SK-N-SH (cell line): Measurements from ENCODE around the gene MYH10. TPM values are rescaled to one million over a fixed set of nuclear protein-coding genes. Genes with fewer than 3 reads are reported as not detected.

Experiments used
- CTCF ChIA-PET: fragments of 300-600, 350-600 bp; formaldehyde crosslinking; extraction: SDS; loops from one replicate; lab custom pipeline; 2021; lab: Yijun Ruan, JAX
- POLR2A ChIA-PET: fragments of 350-600 bp; sonication (Branson Sonifier 250); formaldehyde crosslinking; extraction: SDS; loops from one replicate; lab custom pipeline; 2020; ENCODE audit warnings: antibody characterized with exemption, inconsistent platforms; lab: Yijun Ruan, JAX
- DNase-seq: peaks from one replicate; pipeline ENCODE4 v3.0.0; 2012
- H2AFZ ChIP-seq: fragments of 200-600 bp; sonication (generic); 2 replicates; pipeline ENCODE4 v1.8.1; 2016; ENCODE audit warnings: antibody characterized with exemption, mild to moderate bottlenecking, low read depth
- H3F3A ChIP-seq: fragments of 200-600 bp; sonication (generic); replicated peaks from 2 replicates; pipeline ENCODE3; 2016; ENCODE audit warnings: antibody characterized with exemption, mild to moderate bottlenecking; ENCODE audit not compliant: insufficient read depth
- H3K27ac ChIP-seq, 2 experiments: fragments of 200-500 bp in 1 of 2; fragments of 200-600 bp in 1 of 2; sonication (Bioruptor generic) in 1 of 2; sonication (generic), shearing (Covaris generic) in 1 of 2; 2 replicates each; pipeline versions ENCODE4 v1.5.1 to v1.6.1; 2014 to 2016; ENCODE audit warnings: low read depth in 2 of 2, inconsistent platforms in 1 of 2, low read length in 1 of 2, mild to moderate bottlenecking in 1 of 2, mixed read lengths in 1 of 2
- H3K27me3 ChIP-seq: fragments of 200-600 bp; sonication (generic), shearing (Covaris generic); 2 replicates; pipeline ENCODE4 v1.6.1; 2016; ENCODE audit warnings: mixed run types; ENCODE audit not compliant: insufficient read depth
- H3K36me3 ChIP-seq, 2 experiments: fragments of 200-500 bp in 1 of 2; fragments of 200-600 bp in 1 of 2; sonication (Bioruptor generic) in 1 of 2; sonication (generic) in 1 of 2; replicated peaks in 1 of 2; 2 replicates each; pipeline versions ENCODE3 to v1.5.1; 2014 to 2016; ENCODE audit warnings: low read length in 1 of 2, mild to moderate bottlenecking in 1 of 2; ENCODE audit not compliant: insufficient read depth in 2 of 2, control insufficient read depth in 1 of 2
- H3K4me1 ChIP-seq, 2 experiments: fragments of 200-500 bp in 1 of 2; fragments of 200-600 bp in 1 of 2; sonication (Bioruptor generic) in 1 of 2; sonication (generic), shearing (Covaris generic) in 1 of 2; 2 replicates each; pipeline versions ENCODE4 v1.5.1 to v1.6.1; 2014 to 2016; ENCODE audit warnings: low read depth in 1 of 2, low read length in 1 of 2, mixed run types in 1 of 2; ENCODE audit not compliant: insufficient read depth in 2 of 2, control insufficient read depth in 1 of 2
- H3K4me2 ChIP-seq: fragments of 200-600 bp; sonication (generic), shearing (Covaris generic); 2 replicates; pipeline ENCODE4 v1.6.1; 2017; ENCODE audit warnings: mixed run types
- H3K4me3 ChIP-seq, 2 experiments: fragments of 200-500 bp in 1 of 2; fragments of 200-600 bp in 1 of 2; sonication (Bioruptor generic) in 1 of 2; sonication (generic), shearing (Covaris generic) in 1 of 2; 2 replicates each; pipeline versions ENCODE4 v1.5.1 to v1.8.1; 2014 to 2016; ENCODE audit warnings: low read depth in 2 of 2, inconsistent platforms in 1 of 2, low read length in 1 of 2, mild to moderate bottlenecking in 1 of 2, mixed read lengths in 1 of 2, moderate library complexity in 1 of 2
- H3K79me2 ChIP-seq: fragments of 200-600 bp; sonication (generic); 2 replicates; pipeline ENCODE4 v1.8.1; 2017; ENCODE audit warnings: mild to moderate bottlenecking; ENCODE audit not compliant: insufficient read depth
- H3K9ac ChIP-seq: fragments of 200-600 bp; sonication (generic); 2 replicates; pipeline ENCODE4 v1.6.1; 2017; ENCODE audit warnings: mixed run types
- H3K9me2 ChIP-seq: fragments of 200-600 bp; sonication (generic); 2 replicates; pipeline ENCODE4 v1.6.1; 2017; ENCODE audit warnings: mixed run types
- H3K9me3 ChIP-seq: fragments of 200-600 bp; sonication (generic); 2 replicates; pipeline ENCODE4 v1.6.1; 2017; ENCODE audit warnings: mixed run types, mild to moderate bottlenecking, moderate library complexity
- H4K20me1 ChIP-seq: fragments of 200-600 bp; sonication (generic); 2 replicates; pipeline ENCODE4 v1.6.1; 2017; ENCODE audit warnings: mild to moderate bottlenecking, mixed run types; ENCODE audit not compliant: insufficient read depth
- CHD2 ChIP-seq: fragments of 150-350 bp; IDR thresholded peaks from 2 replicates; pipeline ENCODE4 v1.6.1; 2018; ENCODE audit warnings: low read length; ENCODE audit not compliant: partially characterized antibody
- ELF1 ChIP-seq: IDR thresholded peaks from 2 replicates; pipeline ENCODE4 v1.4.0; 2012
- EP300 ChIP-seq, 2 experiments: IDR thresholded peaks; 2 replicates each; pipeline versions ENCODE4 v1.4.0 to v1.6.1; 2012; ENCODE audit warnings: borderline replicate concordance in 1 of 2, low read depth in 1 of 2, low read length in 1 of 2
- EZH2phosphoT487 ChIP-seq: fragments of 200-600 bp; sonication (generic); IDR thresholded peaks from 2 replicates; pipeline ENCODE4 v1.6.1; 2017; ENCODE audit warnings: low read depth, mixed run types, mild to moderate bottlenecking, antibody characterized with exemption, moderate library complexity, borderline replicate concordance
- FOXJ3 ChIP-seq: sonication (generic); formaldehyde crosslinking; IDR thresholded peaks from 2 replicates; pipeline ENCODE4 v1.5.1; 2020; ENCODE audit warnings: mild to moderate bottlenecking, missing genetic modification reagents
- FOXM1 ChIP-seq: IDR thresholded peaks from 2 replicates; pipeline ENCODE4 v1.4.0; 2012; ENCODE audit warnings: low read depth, mild to moderate bottlenecking
- GABPA ChIP-seq: IDR thresholded peaks from 2 replicates; pipeline ENCODE4 v1.4.0; 2012; ENCODE audit warnings: low read depth, mild to moderate bottlenecking
- JUND ChIP-seq: IDR thresholded peaks from 2 replicates; pipeline ENCODE4 v1.4.0; 2012
- MEF2A ChIP-seq: IDR thresholded peaks from 2 replicates; pipeline ENCODE4 v1.4.0; 2012; ENCODE audit warnings: low read depth, borderline replicate concordance
- NFIC ChIP-seq: IDR thresholded peaks from 2 replicates; pipeline ENCODE4 v1.4.0; 2012; ENCODE audit warnings: borderline replicate concordance
- POLR2AphosphoS5 ChIP-seq: IDR thresholded peaks from 2 replicates; pipeline ENCODE4 v1.6.1; 2012; ENCODE audit warnings: low read depth, low read length
- RAD21 ChIP-seq: IDR thresholded peaks from 2 replicates; pipeline ENCODE4 v1.6.1; 2012; ENCODE audit warnings: mild to moderate bottlenecking, low read length
- RCOR1 ChIP-seq: fragments of 150-350 bp; IDR thresholded peaks from 2 replicates; pipeline ENCODE4 v1.6.1; 2017; ENCODE audit warnings: antibody characterized with exemption, low read length
- SMC3 ChIP-seq: IDR thresholded peaks from 2 replicates; pipeline ENCODE4 v1.6.1; 2012; ENCODE audit warnings: low read depth, low read length, improper control_type of control experiment
- TAF1 ChIP-seq: IDR thresholded peaks from 2 replicates; pipeline ENCODE4 v1.6.1; 2012; ENCODE audit warnings: low read depth, mild to moderate bottlenecking, low read length, moderate library complexity, borderline replicate concordance
- TCF12 ChIP-seq: IDR thresholded peaks from 2 replicates; pipeline ENCODE4 v1.4.0; 2012
- TEAD4 ChIP-seq: IDR thresholded peaks from 2 replicates; pipeline ENCODE4 v1.4.0; 2012; ENCODE audit warnings: mild to moderate bottlenecking, borderline replicate concordance; ENCODE audit not compliant: insufficient read depth
- YY1 ChIP-seq: IDR thresholded peaks from 2 replicates; pipeline ENCODE4 v1.4.0; 2012; ENCODE audit warnings: low read depth, mild to moderate bottlenecking
- WGBS: methylation state at CpG from one replicate; pipeline ENCODE4 v1.1.6; 2017; ENCODE audit warnings: low lambda C conversion rate; 5-methylcytosine and 5-hydroxymethylcytosine counted together
- polyA plus RNA-seq, 3 experiments: library from polyadenylated mRNA; depleted of rRNA; stranded (reverse); fragments of >200 nt; gene quantifications; 2 replicates each; pipeline ENCODE4 v1.2.3, GENCODE V29; 2012
- TF ChIP-seq, protein P1 (sequence below): fragments of 200-600 bp; sonication (generic); IDR thresholded peaks from 2 replicates; pipeline ENCODE4 v1.6.1; 2017; ENCODE audit warnings: antibody characterized with exemption, mild to moderate bottlenecking, moderate library complexity
- TF ChIP-seq, protein P2 (sequence below): fragments of 150-350 bp; IDR thresholded peaks from 2 replicates; pipeline ENCODE4 v1.6.1; 2017; ENCODE audit warnings: antibody characterized with exemption, low read length, low read depth, borderline replicate concordance
- TF ChIP-seq, protein P3 (sequence below): fragments of 150-350 bp; IDR thresholded peaks from 2 replicates; pipeline ENCODE4 v1.6.1; 2016; ENCODE audit warnings: mild to moderate bottlenecking, low read depth, low read length
- TF ChIP-seq, protein P4 (sequence below): IDR thresholded peaks from 2 replicates; pipeline ENCODE4 v1.4.0; 2012; ENCODE audit warnings: low read depth, borderline replicate concordance

The MYH10 gene
- polyA plus RNA-seq, 1 of the 3 experiments (the other 2 are of a cell fraction): 64.2 TPM

DNA sequence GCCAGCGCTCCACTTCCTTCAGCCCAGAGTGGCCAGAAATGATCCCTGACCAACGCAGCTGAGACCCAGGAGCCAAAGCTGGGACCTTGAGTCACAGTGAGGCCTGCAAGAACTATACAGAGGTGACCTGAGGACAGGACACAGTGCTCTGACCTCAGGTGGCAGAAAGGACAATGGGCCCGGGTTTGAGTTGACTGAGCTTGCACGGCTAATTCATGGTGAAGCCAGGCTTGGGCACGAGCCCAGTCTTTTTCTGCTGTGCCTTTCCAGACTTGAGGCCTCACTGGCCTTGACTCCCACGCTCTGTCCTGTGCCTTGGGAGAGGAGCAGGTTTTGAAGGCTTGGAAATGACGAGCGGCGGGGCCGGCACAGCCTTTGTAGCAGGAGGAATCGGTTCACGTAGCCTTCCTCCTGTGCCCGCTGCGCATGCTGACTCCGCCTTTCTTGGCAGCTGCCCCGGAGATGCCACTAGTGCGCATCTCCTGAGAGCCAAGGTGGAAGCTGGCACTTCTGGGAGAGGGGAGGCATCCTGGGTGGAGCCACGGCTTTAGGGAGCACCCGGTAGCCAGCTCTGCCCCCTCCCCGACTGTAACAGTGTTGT, 160.0 kb downstream of the MYH10 start (continued):
- TF ChIP-seq, protein P1, sequence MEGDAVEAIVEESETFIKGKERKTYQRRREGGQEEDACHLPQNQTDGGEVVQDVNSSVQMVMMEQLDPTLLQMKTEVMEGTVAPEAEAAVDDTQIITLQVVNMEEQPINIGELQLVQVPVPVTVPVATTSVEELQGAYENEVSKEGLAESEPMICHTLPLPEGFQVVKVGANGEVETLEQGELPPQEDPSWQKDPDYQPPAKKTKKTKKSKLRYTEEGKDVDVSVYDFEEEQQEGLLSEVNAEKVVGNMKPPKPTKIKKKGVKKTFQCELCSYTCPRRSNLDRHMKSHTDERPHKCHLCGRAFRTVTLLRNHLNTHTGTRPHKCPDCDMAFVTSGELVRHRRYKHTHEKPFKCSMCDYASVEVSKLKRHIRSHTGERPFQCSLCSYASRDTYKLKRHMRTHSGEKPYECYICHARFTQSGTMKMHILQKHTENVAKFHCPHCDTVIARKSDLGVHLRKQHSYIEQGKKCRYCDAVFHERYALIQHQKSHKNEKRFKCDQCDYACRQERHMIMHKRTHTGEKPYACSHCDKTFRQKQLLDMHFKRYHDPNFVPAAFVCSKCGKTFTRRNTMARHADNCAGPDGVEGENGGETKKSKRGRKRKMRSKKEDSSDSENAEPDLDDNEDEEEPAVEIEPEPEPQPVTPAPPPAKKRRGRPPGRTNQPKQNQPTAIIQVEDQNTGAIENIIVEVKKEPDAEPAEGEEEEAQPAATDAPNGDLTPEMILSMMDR: no peak
- TF ChIP-seq MEF2A (no peak), POLR2AphosphoS5 (no peak), JUND (no peak)

DNA sequence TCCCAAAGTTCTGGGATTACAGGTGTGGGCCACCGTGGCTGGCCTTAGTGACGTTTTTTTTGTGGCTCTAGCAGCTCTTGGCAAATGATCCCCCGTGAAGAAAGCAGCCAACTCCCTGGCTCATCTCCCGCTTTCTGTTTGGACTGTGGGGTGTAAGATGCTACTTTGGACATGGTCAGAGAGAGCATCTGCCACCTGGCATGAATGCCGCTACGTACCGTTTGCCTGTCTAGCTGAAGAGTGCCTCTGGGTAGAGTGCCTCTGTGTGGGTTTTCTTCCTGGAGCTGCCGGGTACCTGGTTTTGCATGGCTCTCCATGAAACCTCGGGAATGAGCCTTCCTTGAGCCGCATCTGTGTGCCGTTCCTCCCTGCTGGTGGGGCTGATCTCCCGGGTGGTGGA, 160.6 kb downstream of the MYH10 start:
- POLR2A ChIA-PET: interaction anchor here (0.9 kb wide), 1 partner anchor 11 kb away, joined by 3 read pairs; no protein-coding TSS in a partner anchor
- Histone ChIP-seq H3K36me3 (peaks cover 29 to 49% of the 10 kb centered on the region in 2 experiments), H3K4me3 (no peak overlapping the region), H3K27me3 (no peaks in the 10 kb centered on the region), H3K9me3 (no peaks in the 10 kb centered on the region), H3K9ac (no peak overlapping the region), H3K4me1 (no peaks in the 10 kb centered on the region; a peak in 2 of 4 replicates), H3K27ac (no peak overlapping the region), H3K79me2 (peaks cover 19% of the 10 kb centered on the region; the same call in 1 of the 2 replicates), H3F3A (peaks cover 30% of the 10 kb centered on the region), H3K9me2 (no peaks in the 10 kb centered on the region), H3K4me2 (no peak overlapping the region), H2AFZ (no peak overlapping the region), H4K20me1 (peaks cover 26% of the 10 kb centered on the region)
- CTCF ChIA-PET: interaction anchor here (1.0 to 2.9 kb wide), 2 partner anchors 12 to 14 kb away, joined by 3 to 10 read pairs; no protein-coding TSS in a partner anchor
- no peak for DNase-seq
- no peak for TF ChIP-seq EZH2phosphoT487
- TF ChIP-seq, protein P2, sequence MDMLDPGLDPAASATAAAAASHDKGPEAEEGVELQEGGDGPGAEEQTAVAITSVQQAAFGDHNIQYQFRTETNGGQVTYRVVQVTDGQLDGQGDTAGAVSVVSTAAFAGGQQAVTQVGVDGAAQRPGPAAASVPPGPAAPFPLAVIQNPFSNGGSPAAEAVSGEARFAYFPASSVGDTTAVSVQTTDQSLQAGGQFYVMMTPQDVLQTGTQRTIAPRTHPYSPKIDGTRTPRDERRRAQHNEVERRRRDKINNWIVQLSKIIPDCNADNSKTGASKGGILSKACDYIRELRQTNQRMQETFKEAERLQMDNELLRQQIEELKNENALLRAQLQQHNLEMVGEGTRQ: no peak
- TF ChIP-seq FOXJ3 (CRISPR knock-in tag): no peak
- TF ChIP-seq FOXM1: no peak
- TF ChIP-seq, protein P3, sequence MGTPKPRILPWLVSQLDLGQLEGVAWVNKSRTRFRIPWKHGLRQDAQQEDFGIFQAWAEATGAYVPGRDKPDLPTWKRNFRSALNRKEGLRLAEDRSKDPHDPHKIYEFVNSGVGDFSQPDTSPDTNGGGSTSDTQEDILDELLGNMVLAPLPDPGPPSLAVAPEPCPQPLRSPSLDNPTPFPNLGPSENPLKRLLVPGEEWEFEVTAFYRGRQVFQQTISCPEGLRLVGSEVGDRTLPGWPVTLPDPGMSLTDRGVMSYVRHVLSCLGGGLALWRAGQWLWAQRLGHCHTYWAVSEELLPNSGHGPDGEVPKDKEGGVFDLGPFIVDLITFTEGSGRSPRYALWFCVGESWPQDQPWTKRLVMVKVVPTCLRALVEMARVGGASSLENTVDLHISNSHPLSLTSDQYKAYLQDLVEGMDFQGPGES: no peak
- TF ChIP-seq GABPA: no peak
- no peak for TF ChIP-seq RCOR1
- TF ChIP-seq TEAD4: no peak
- no peak for TF ChIP-seq JUND
- no peak for TF ChIP-seq TAF1
- TF ChIP-seq EP300 (IDR thresholded peaks at IDR 0.05; ENCODE audit: borderline replicate concordance in 1 of 2, low read depth in 1 of 2, low read length in 1 of 2): no peak
- TF ChIP-seq YY1: no peak
- TF ChIP-seq RAD21: no peak
- TF ChIP-seq, protein P1: no peak
- TF ChIP-seq TCF12: no peak
- TF ChIP-seq ELF1: no peak
- no peak for TF ChIP-seq CHD2
- TF ChIP-seq, protein P4, sequence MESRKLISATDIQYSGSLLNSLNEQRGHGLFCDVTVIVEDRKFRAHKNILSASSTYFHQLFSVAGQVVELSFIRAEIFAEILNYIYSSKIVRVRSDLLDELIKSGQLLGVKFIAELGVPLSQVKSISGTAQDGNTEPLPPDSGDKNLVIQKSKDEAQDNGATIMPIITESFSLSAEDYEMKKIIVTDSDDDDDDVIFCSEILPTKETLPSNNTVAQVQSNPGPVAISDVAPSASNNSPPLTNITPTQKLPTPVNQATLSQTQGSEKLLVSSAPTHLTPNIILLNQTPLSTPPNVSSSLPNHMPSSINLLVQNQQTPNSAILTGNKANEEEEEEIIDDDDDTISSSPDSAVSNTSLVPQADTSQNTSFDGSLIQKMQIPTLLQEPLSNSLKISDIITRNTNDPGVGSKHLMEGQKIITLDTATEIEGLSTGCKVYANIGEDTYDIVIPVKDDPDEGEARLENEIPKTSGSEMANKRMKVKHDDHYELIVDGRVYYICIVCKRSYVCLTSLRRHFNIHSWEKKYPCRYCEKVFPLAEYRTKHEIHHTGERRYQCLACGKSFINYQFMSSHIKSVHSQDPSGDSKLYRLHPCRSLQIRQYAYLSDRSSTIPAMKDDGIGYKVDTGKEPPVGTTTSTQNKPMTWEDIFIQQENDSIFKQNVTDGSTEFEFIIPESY: no peak
- TF ChIP-seq NFIC: no peak
- no peak for TF ChIP-seq SMC3
- 94% methylated on average over 7 of the region's 12 CpGs for WGBS
